ENCODE measurements around the gene EYA3. TPM values are rescaled to one million over a fixed set of nuclear protein-coding genes. Genes with fewer than 3 reads are reported as not detected.
A peak's percentile ranks its signal among the peaks of the same experiment; 100 is the strongest.

EYA3 gene
- total RNA-seq, 1 donor: 26.3 TPM

GRCh38 chr1:28032281-28032680, 56.1 kb downstream of the EYA3 start:
- DNase-seq (ENCODE audit: low read depth): no peak
- no peak overlapping the region for H3K4me3 ChIP-seq (ENCODE audit: low read depth, low read length)
- TF ChIP-seq, protein P1, sequence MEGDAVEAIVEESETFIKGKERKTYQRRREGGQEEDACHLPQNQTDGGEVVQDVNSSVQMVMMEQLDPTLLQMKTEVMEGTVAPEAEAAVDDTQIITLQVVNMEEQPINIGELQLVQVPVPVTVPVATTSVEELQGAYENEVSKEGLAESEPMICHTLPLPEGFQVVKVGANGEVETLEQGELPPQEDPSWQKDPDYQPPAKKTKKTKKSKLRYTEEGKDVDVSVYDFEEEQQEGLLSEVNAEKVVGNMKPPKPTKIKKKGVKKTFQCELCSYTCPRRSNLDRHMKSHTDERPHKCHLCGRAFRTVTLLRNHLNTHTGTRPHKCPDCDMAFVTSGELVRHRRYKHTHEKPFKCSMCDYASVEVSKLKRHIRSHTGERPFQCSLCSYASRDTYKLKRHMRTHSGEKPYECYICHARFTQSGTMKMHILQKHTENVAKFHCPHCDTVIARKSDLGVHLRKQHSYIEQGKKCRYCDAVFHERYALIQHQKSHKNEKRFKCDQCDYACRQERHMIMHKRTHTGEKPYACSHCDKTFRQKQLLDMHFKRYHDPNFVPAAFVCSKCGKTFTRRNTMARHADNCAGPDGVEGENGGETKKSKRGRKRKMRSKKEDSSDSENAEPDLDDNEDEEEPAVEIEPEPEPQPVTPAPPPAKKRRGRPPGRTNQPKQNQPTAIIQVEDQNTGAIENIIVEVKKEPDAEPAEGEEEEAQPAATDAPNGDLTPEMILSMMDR (IDR thresholded peaks at IDR 0.05; ENCODE audit: insufficient read depth, low read depth, low read length): no peak

DNA sequence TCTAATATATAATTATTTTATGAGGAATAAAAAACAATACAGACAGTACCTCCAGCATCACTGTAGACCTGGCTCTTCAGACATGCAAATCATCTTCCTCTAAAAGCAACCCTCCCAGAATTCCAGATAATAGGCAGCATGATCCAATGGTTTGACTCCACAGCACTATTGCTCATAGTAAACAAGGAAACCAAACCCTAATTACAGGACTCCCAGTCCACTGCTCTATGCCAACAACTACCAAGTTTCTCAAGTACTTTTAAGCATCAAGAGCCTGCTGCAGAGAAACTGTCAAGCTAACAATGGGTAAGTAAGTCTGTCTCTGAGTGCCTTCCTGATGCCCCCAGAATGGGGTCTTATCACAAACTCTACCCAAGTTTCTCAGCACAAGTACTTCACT, 57.2 kb downstream of the EYA3 start:
- TF ChIP-seq, protein P1 (IDR thresholded peaks at IDR 0.05; ENCODE audit: insufficient read depth, low read depth, low read length): no peak
- no peak overlapping the region for H3K4me3 ChIP-seq (ENCODE audit: low read depth, low read length)
- DNase-seq (ENCODE audit: low read depth): no peak

- peak; percentile 34 for DNase-seq (ENCODE audit: low read depth)
- no peak overlapping the region for H3K4me3 ChIP-seq (ENCODE audit: low read depth, low read length)
- TF ChIP-seq, protein P1 (IDR thresholded peaks at IDR 0.05; ENCODE audit: insufficient read depth, low read depth, low read length): no peak
Measured at GRCh38 chr1:28028873-28029654, 59.3 kb downstream of the EYA3 start.

GRCh38 chr1:28027660-28028059, 60.8 kb downstream of the EYA3 start:
- DNase-seq (ENCODE audit: low read depth): no peak
- no peak overlapping the region for H3K4me3 ChIP-seq (ENCODE audit: low read depth, low read length)
- TF ChIP-seq, protein P1 (IDR thresholded peaks at IDR 0.05; ENCODE audit: insufficient read depth, low read depth, low read length): no peak

- no peak for DNase-seq (ENCODE audit: low read depth)
- TF ChIP-seq, protein P1 (IDR thresholded peaks at IDR 0.05; ENCODE audit: insufficient read depth, low read depth, low read length): no peak
- H3K4me3 ChIP-seq (ENCODE audit: low read depth, low read length): no peak overlapping the region
Measured at GRCh38 chr1:28027238-28027637, 61.2 kb downstream of the EYA3 start.

DNA sequence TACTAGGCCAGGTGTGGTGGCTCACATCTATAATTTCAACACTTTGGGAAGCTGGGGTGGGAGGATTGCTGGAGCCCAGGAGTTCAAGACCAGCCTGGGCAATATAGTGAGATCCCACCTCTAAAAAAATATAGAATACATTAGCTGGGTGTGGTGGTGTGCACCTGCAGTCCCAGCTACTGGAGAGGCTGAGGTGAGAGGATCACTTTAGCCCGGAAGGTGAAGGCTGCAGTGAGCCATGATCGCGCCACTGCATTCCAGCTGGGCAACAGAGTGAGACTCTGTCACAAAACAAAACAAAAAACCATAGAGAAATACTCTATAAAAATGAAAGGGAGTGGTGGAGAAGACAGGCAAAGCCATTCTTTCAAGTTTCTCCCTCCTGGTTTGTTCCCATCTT, 62.1 kb downstream of the EYA3 start:
- no peak for DNase-seq (ENCODE audit: low read depth)
- no peak overlapping the region for H3K4me3 ChIP-seq (ENCODE audit: low read depth, low read length)
- TF ChIP-seq, protein P1 (IDR thresholded peaks at IDR 0.05; ENCODE audit: insufficient read depth, low read depth, low read length): no peak

- peak; percentile 20 for DNase-seq (ENCODE audit: low read depth)
- H3K4me3 ChIP-seq (ENCODE audit: low read depth, low read length): no peak overlapping the region
- TF ChIP-seq, protein P1 (IDR thresholded peaks at IDR 0.05; ENCODE audit: insufficient read depth, low read depth, low read length): no peak
Measured at GRCh38 chr1:28021064-28021463, 67.3 kb downstream of the EYA3 start.
